Measurements from ENCODE around the gene CEP128.

The CEP128 gene

DNA sequence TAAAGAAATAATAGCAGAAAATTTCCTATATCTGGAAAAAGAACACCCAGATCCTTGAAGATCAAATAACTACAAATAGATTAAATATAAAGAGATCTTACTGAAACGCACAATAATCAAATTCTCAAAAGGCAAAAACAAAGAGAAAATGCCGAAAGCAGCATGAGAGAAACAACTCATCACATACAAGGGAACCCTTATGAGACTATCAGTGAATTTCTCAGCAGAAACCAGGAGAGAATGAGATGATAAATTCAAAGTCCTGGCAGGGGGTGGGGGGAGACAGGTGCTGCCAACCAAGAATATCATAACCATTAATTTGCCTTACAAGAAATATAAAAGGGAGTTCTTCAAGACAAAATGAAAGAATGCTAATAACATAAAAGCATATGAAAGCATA lies 73.7 kb downstream of the CEP128 start:
- no peak for TF ChIP-seq CTCF (IDR thresholded peaks at IDR 0.05; ENCODE audit: low read depth, low read length)
- no peak for DNase-seq (ENCODE audit: low read depth in 2 of 2)
- H3K4me3 ChIP-seq (replicated peaks in 1 of 2; ENCODE audit: low read depth in 2 of 2, low read length in 2 of 2): no peak overlapping the region

- no peak for DNase-seq (ENCODE audit: low read depth in 2 of 2)
- no peak for TF ChIP-seq CTCF (IDR thresholded peaks at IDR 0.05; ENCODE audit: low read depth, low read length)
- no peak overlapping the region for H3K4me3 ChIP-seq (replicated peaks in 1 of 2; ENCODE audit: low read depth in 2 of 2, low read length in 2 of 2)
Observed at GRCh38 chr14:80867091-80867490, 74.4 kb downstream of the CEP128 start.

DNA sequence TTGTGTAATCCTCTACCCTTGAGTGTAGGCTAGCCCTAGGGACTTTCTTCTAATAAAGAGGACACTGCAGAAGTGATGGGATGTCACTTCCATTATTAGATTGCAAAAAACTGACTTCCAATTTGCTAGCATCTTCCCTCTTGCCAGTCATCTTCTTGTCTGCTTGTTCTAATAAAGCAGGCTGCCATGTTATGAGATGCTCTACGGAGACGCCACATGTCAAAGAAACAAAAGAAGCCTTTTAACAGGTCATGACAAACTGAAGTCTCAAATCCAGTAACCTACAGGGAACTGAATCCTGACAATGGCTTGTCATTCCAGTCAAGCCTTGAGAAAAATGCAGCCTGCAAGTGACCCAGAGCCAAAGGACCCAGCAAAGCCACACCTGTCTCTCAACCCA lies 76.0 kb downstream of the CEP128 start:
- H3K4me3 ChIP-seq (replicated peaks in 1 of 2; ENCODE audit: low read depth in 2 of 2, low read length in 2 of 2): no peak overlapping the region
- no peak for DNase-seq (ENCODE audit: low read depth in 2 of 2)
- TF ChIP-seq CTCF (IDR thresholded peaks at IDR 0.05; ENCODE audit: low read depth, low read length): no peak

- no peak for TF ChIP-seq CTCF (IDR thresholded peaks at IDR 0.05; ENCODE audit: low read depth, low read length)
- no peak overlapping the region for H3K4me3 ChIP-seq (replicated peaks in 1 of 2; ENCODE audit: low read depth in 2 of 2, low read length in 2 of 2)
- peak in 1 of 2 donors; percentile 17 for DNase-seq (ENCODE audit: low read depth in 2 of 2)
Observed at GRCh38 chr14:80862983-80863382, 78.6 kb downstream of the CEP128 start.

DNA sequence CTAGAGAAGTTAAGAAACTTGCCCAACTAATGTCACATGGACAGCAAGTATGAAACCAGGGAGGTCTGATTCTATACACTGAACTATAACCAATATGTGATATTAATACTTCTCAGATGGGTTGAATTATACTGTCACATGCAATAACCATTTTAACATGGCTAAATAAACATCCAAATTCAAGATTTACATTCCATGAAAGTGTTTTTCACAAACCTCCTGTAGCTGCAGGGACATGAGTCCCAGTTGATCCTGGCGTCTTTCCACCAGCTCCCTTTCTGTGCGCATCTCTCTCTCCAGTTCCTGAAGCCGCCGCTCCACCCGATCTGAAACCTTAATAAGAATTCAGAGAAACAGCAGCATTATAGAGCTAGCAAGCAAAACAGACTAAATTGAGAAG lies 79.0 kb downstream of the CEP128 start:
- no peak for DNase-seq (ENCODE audit: low read depth in 2 of 2)
- no peak for TF ChIP-seq CTCF (IDR thresholded peaks at IDR 0.05; ENCODE audit: low read depth, low read length)
- H3K4me3 ChIP-seq (replicated peaks in 1 of 2; ENCODE audit: low read depth in 2 of 2, low read length in 2 of 2): no peak overlapping the region

DNA sequence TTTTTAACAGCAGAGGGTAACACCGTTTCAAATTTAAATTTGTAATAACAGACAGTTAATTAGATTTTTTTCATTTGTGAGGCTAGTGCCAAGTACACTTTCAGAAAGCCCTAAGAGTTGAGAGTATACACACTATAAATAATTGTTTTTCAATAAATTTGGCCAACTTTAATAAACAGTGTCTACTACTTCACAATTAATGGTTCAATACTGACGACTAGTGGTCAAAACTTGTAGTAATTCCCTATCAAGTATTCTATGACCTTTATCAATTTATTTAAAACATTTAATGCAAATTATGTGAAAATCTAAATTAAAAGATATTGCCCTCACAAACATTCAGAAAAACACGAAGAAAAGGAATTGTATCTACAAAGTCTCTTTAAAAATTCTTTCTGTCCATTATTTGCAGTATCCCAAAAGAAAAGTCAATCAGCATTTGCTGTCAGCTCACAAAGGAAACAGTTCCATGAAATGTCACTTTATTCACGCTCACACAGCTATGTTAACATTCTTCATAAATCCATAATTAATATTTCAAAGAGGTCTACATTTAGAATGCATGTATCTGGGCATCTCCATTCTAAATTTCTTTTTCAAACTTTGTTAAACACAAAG lies 91.2 kb downstream of the CEP128 start:
- H3K4me3 ChIP-seq (replicated peaks in 1 of 2; ENCODE audit: low read depth in 2 of 2, low read length in 2 of 2): no peak overlapping the region
- TF ChIP-seq CTCF (IDR thresholded peaks at IDR 0.05; ENCODE audit: low read depth, low read length): peak; percentile 39
- DNase-seq (ENCODE audit: low read depth in 2 of 2): peak; percentile 67 to 74

- TF ChIP-seq CTCF (IDR thresholded peaks at IDR 0.05; ENCODE audit: low read depth, low read length): no peak
- no peak for DNase-seq (ENCODE audit: low read depth in 2 of 2)
- no peak overlapping the region for H3K4me3 ChIP-seq (replicated peaks in 1 of 2; ENCODE audit: low read depth in 2 of 2, low read length in 2 of 2)
Observed at GRCh38 chr14:80847070-80847469, 94.5 kb downstream of the CEP128 start.

Measured in cardiac fibroblast (primary cell).